ENCODE results near the gene PLD6. TPM values are rescaled to one million over a fixed set of nuclear protein-coding genes. Genes with fewer than 3 reads are reported as not detected.

The PLD6 gene
- total and polyA plus RNA-seq, 2 donors (not counting 1 experiment from before 2014, with no cell fraction given), result 2.0 to 4.1 TPM

GRCh38 chr17:17181666-17182597 lies 24.2 kb downstream of the PLD6 start:
- peaks cover 47% of the 10 kb centered on the region for H3K4me1 Mint-ChIP-seq
- H3K4me3 Mint-ChIP-seq, result peak overlapping the region; percentile 74
- ATAC-seq (ENCODE audit: low read depth) (peak; percentile 74), DNase-seq (peak; percentile 48)
- Histone ChIP-seq H3K27ac (ENCODE audit: low read length in 2 of 2) (peak overlapping the region; percentile 57 to 61), H3K4me3 (ENCODE audit: control extremely low read depth in 1 of 5, extremely low read depth in 1 of 5, insufficient read depth in 1 of 5, low read depth in 2 of 5, low read length in 4 of 5) (peak overlapping the region in 1 of 5 experiments; percentile 8), H3K27me3 (replicated peaks in 1 of 4; ENCODE audit: control extremely low read depth in 1 of 4, control insufficient read depth in 3 of 4, insufficient read depth in 4 of 4, low read length in 3 of 4) (no peaks in the 10 kb centered on the region), H2AFZ (ENCODE audit: insufficient read depth, low read depth, low read length, poor library complexity, severe bottlenecking) (no peak overlapping the region), H3K79me2 (ENCODE audit: control insufficient read depth, insufficient read depth, low read length) (no peaks in the 10 kb centered on the region), H3K36me3 (replicated peaks in 1 of 2; ENCODE audit: control extremely low read depth in 1 of 2, control insufficient read depth in 1 of 2, extremely low read depth in 1 of 2, insufficient read depth in 2 of 2, low read length in 1 of 2) (peaks cover 14 to 55% of the 10 kb centered on the region in 2 experiments), H3K4me1 (ENCODE audit: control insufficient read depth in 2 of 2, insufficient read depth in 2 of 2, low read length in 2 of 2) (peaks cover 19 to 42% of the 10 kb centered on the region in 2 donors), H3K9ac (ENCODE audit: low read length) (peak overlapping the region; percentile 38), H4K20me1 (ENCODE audit: control insufficient read depth, insufficient read depth, low read length, poor library complexity, severe bottlenecking) (no peaks in the 10 kb centered on the region), H3K9me3 (ENCODE audit: control extremely low read depth in 1 of 3, control insufficient read depth in 2 of 3, insufficient read depth in 1 of 3, low read length in 2 of 3) (peaks cover 0 to 4% (median 0%) of the 10 kb centered on the region in 3 donors), H3K4me2 (replicated peaks; ENCODE audit: low read depth, low read length, poor library complexity, severe bottlenecking) (peak overlapping the region; percentile 64)
- intact Hi-C loops (cut with micrococcal nuclease), result loop anchor here (10.0 kb wide), 1 partner anchor 53 kb away; the partner anchor contains the start of gene FLCN
- WGBS (ENCODE audit: insufficient coverage), result 10% methylated on average over 14 of the region's 15 CpGs
- TF ChIP-seq EZH2 (IDR thresholded peaks at IDR 0.05; ENCODE audit: borderline replicate concordance, insufficient read depth, low read depth, low read length, poor library complexity, severe bottlenecking) (no peak), CTCF (IDR thresholded peaks at IDR 0.05) (no peak)
- H3K27me3 Mint-ChIP-seq, result no peaks in the 10 kb centered on the region
- no peaks in the 10 kb centered on the region for H3K9me3 Mint-ChIP-seq (ENCODE audit: insufficient read depth)
- ChIA-PET POLR2A (interaction anchor here (0.7 to 1.0 kb wide), 2 partner anchors 9 to 55 kb away, joined by 3 to 7 read pairs; partner anchors contain the start of gene FLCN), CTCF (interaction anchor here (1.3 kb wide), 1 partner anchor 181 kb away, joined by 3 read pairs; no protein-coding TSS in a partner anchor)
- peak overlapping the region; percentile 93 for H3K27ac Mint-ChIP-seq
